OCI-LY7 (cell line): Measurements from ENCODE around the gene GRID2.

ENCODE experiments used
- CTCF ChIP-seq: fragments of 200-600 bp; sonication (generic); conservative IDR thresholded peaks from 2 replicates; pipeline ENCODE4 v1.5.1; 2014; ENCODE audit warnings: mild to moderate bottlenecking, antibody characterized with exemption, low read length, moderate library complexity, mixed read lengths
- EZH2phosphoT487 ChIP-seq: fragments of 200-600 bp; sonication (generic); IDR thresholded peaks from 2 replicates; pipeline ENCODE4 v1.6.1; 2018; ENCODE audit warnings: low read depth, borderline replicate concordance, mild to moderate bottlenecking, mixed run types, antibody characterized with exemption, low read length, moderate library complexity, mixed read lengths

- TF ChIP-seq CTCF (no peak), EZH2phosphoT487 (no peak)
Observed at GRCh38 chr4:92516450-92516849, 212.7 kb downstream of the GRID2 start.
